ENCODE data around the gene CYP26A1.
A peak's percentile ranks its signal among the peaks of the same experiment; 100 is the strongest.

The CYP26A1 gene, protein sequence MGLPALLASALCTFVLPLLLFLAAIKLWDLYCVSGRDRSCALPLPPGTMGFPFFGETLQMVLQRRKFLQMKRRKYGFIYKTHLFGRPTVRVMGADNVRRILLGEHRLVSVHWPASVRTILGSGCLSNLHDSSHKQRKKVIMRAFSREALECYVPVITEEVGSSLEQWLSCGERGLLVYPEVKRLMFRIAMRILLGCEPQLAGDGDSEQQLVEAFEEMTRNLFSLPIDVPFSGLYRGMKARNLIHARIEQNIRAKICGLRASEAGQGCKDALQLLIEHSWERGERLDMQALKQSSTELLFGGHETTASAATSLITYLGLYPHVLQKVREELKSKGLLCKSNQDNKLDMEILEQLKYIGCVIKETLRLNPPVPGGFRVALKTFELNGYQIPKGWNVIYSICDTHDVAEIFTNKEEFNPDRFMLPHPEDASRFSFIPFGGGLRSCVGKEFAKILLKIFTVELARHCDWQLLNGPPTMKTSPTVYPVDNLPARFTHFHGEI

GRCh38 chr10:93073539-93074146 is at the start of gene CYP26A1:
TSS of gene CYP26A1 (plus strand) at chr10:93073893. CDS start at chr10:93073935, 42 bp downstream.
- peak within 1 kb of the TSS; percentile 65 for H3K4me3 Mint-ChIP-seq
- H3K4me1 Mint-ChIP-seq (ENCODE audit: low read depth) = peaks cover 28% of the 10 kb centered on the region
- peaks cover 44% of the 10 kb centered on the region for H3K27me3 Mint-ChIP-seq
- H3K27ac Mint-ChIP-seq = no peak within 1 kb of the TSS
- no peaks in the 10 kb centered on the region for H3K36me3 Mint-ChIP-seq
- H3K9me3 Mint-ChIP-seq (ENCODE audit: low read depth) = no peaks in the 10 kb centered on the region

- Mint-ChIP-seq H3K9me3 (ENCODE audit: low read depth) (no peaks in the 10 kb centered on the region), H3K36me3 (peaks cover 14% of the 10 kb centered on the region), H3K4me1 (ENCODE audit: low read depth) (no peaks in the 10 kb centered on the region), H3K27me3 (no peaks in the 10 kb centered on the region), H3K4me3 (no peak overlapping the region), H3K27ac (no peak overlapping the region)
Measured at GRCh38 chr10:93026072-93026471, 47.6 kb upstream of the CYP26A1 start.

DNA sequence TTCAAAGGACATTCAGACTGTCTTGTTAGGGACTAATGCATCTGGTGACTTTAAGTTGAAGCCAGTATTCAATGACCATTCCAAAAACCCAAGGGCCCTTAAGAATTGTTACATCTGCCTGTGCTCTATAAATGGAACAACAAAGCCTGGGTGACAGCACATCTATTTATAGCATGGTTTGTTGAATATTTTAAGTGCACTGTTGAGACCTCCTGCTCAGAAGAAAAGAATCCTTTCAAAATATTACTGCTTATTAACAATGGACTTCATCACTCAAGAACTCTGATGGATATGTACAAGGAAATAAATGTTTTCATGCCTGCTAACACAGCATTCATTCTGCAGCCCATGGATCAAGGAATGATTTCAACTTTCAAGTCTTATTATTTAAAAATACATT is 46.2 kb upstream of the CYP26A1 start:
- Mint-ChIP-seq H3K27ac (no peak overlapping the region), H3K4me1 (ENCODE audit: low read depth) (no peaks in the 10 kb centered on the region), H3K4me3 (no peak overlapping the region), H3K9me3 (ENCODE audit: low read depth) (no peaks in the 10 kb centered on the region), H3K27me3 (no peaks in the 10 kb centered on the region), H3K36me3 (peaks cover 15% of the 10 kb centered on the region)

- Mint-ChIP-seq H3K9me3 (ENCODE audit: low read depth) (no peaks in the 10 kb centered on the region), H3K27ac (no peak overlapping the region), H3K27me3 (no peaks in the 10 kb centered on the region), H3K36me3 (peaks cover 15% of the 10 kb centered on the region), H3K4me1 (ENCODE audit: low read depth) (no peaks in the 10 kb centered on the region), H3K4me3 (no peak overlapping the region)
Measured at GRCh38 chr10:93028883-93029282, 44.8 kb upstream of the CYP26A1 start.

GRCh38 chr10:93030409-93030808 is 43.3 kb upstream of the CYP26A1 start:
- Mint-ChIP-seq H3K4me1 (ENCODE audit: low read depth) (no peaks in the 10 kb centered on the region), H3K27me3 (no peaks in the 10 kb centered on the region), H3K27ac (no peak overlapping the region), H3K4me3 (no peak overlapping the region), H3K9me3 (ENCODE audit: low read depth) (no peaks in the 10 kb centered on the region), H3K36me3 (peaks cover 15% of the 10 kb centered on the region)

DNA sequence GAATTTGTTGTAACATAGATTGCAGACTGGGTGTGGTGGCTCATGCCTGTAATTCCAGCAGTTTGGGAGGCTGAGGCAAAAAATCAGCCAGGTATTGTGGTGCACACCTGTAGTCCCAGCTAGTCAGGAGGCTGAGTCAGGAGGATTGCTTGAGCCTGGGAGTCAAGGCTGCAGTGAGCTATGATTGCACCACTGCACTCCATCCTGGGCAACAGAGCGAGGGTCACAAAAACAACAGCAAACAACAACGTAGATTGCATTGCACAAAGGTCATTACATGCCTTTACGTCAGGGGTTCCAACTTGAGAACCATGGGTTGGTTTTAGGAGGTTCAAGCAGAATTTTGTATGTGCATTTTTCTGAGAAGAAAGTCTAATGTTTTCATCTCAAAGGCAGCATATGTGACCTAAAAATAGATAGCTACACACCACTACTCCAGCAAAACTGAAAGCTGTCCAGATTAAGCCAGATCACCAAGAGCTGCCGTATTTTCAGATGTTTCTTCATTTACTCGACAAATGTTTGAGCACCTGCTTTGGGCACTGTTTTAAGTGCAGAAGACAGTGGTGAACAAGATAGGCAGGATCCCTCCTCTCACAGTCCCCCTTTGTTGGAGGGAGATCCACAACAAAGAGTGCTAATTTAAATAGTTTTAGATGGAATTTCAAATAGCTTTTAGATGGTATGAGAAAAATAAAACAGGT is 41.4 kb upstream of the CYP26A1 start:
- H3K27ac Mint-ChIP-seq = no peak overlapping the region
- H3K9me3 Mint-ChIP-seq (ENCODE audit: low read depth) = no peaks in the 10 kb centered on the region
- H3K36me3 Mint-ChIP-seq = peaks cover 11% of the 10 kb centered on the region

GRCh38 chr10:93032809-93033137 is 40.9 kb upstream of the CYP26A1 start:
- Mint-ChIP-seq H3K27me3 (no peaks in the 10 kb centered on the region), H3K9me3 (ENCODE audit: low read depth) (no peaks in the 10 kb centered on the region), H3K4me1 (ENCODE audit: low read depth) (no peaks in the 10 kb centered on the region), H3K27ac (no peak overlapping the region), H3K4me3 (no peak overlapping the region), H3K36me3 (peaks cover 6% of the 10 kb centered on the region)

More for the DNA sequence above, 41.4 kb upstream of the CYP26A1 start:
- no peaks in the 10 kb centered on the region for H3K27me3 Mint-ChIP-seq
- no peaks in the 10 kb centered on the region for H3K4me1 Mint-ChIP-seq (ENCODE audit: low read depth)
- H3K4me3 Mint-ChIP-seq = no peak overlapping the region

GRCh38 chr10:93034426-93034825 is 39.3 kb upstream of the CYP26A1 start:
- no peaks in the 10 kb centered on the region for H3K27me3 Mint-ChIP-seq
- H3K9me3 Mint-ChIP-seq (ENCODE audit: low read depth) = no peaks in the 10 kb centered on the region
- H3K4me1 Mint-ChIP-seq (ENCODE audit: low read depth) = no peaks in the 10 kb centered on the region
- H3K4me3 Mint-ChIP-seq = no peak overlapping the region
- H3K27ac Mint-ChIP-seq = no peak overlapping the region
- H3K36me3 Mint-ChIP-seq = peaks cover 4% of the 10 kb centered on the region

- Mint-ChIP-seq H3K27ac (no peak overlapping the region), H3K4me1 (ENCODE audit: low read depth) (no peaks in the 10 kb centered on the region), H3K36me3 (peaks cover 20% of the 10 kb centered on the region), H3K27me3 (no peaks in the 10 kb centered on the region), H3K9me3 (ENCODE audit: low read depth) (no peaks in the 10 kb centered on the region), H3K4me3 (no peak overlapping the region)
Measured at GRCh38 chr10:93039110-93039509, 34.6 kb upstream of the CYP26A1 start.

DNA sequence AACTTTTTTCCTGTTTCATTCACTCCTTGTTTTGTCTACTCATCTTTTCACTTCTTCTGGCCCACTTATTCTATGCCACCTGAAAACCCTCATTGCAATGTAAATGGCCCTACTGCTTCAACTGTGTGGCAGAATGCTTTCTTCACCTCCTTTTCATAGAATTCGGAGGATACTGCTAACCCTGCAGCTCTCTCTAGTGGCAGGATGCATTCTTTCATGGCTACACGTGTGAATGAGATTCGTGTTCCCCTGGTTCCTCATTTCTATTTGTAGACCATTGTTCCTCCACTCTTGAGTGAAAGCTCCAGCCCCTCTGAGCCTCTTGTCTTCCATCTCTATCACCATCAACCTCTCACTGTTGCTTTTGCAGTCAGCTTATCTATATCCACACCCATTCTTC is 34.0 kb upstream of the CYP26A1 start:
- H3K4me3 Mint-ChIP-seq = no peak overlapping the region
- no peak overlapping the region for H3K27ac Mint-ChIP-seq
- no peaks in the 10 kb centered on the region for H3K27me3 Mint-ChIP-seq
- no peaks in the 10 kb centered on the region for H3K4me1 Mint-ChIP-seq (ENCODE audit: low read depth)
- peaks cover 20% of the 10 kb centered on the region for H3K36me3 Mint-ChIP-seq
- no peaks in the 10 kb centered on the region for H3K9me3 Mint-ChIP-seq (ENCODE audit: low read depth)

DNA sequence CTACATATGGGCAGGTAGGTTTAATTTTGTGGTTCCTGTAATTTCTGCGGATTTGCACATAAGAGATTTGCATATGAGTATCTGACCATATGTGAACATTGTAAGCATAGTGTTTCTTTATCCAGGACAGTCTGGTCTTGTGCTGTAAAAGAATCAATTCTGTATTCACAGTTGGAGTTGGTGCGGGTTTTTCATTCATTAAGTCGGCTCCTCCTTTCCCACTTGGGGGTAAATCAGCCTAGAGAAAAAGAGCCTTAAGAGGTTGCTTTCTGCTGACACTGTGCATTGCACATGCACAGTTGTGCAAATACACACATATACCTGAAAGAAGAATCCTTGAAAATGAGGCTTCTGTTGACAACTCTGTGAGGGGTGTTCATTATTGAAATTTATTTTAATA is 19.2 kb upstream of the CYP26A1 start:
- Mint-ChIP-seq H3K27me3 (no peaks in the 10 kb centered on the region), H3K27ac (no peak overlapping the region), H3K36me3 (peaks cover 21% of the 10 kb centered on the region), H3K4me3 (no peak overlapping the region), H3K9me3 (ENCODE audit: low read depth) (no peaks in the 10 kb centered on the region), H3K4me1 (ENCODE audit: low read depth) (no peaks in the 10 kb centered on the region)

GRCh38 chr10:93058139-93058538 is 15.6 kb upstream of the CYP26A1 start:
- no peak overlapping the region for H3K27ac Mint-ChIP-seq
- no peak overlapping the region for H3K4me3 Mint-ChIP-seq
- H3K9me3 Mint-ChIP-seq (ENCODE audit: low read depth) = no peaks in the 10 kb centered on the region
- H3K4me1 Mint-ChIP-seq (ENCODE audit: low read depth) = peaks cover 15% of the 10 kb centered on the region
- peaks cover 18% of the 10 kb centered on the region for H3K36me3 Mint-ChIP-seq
- H3K27me3 Mint-ChIP-seq = peaks cover 7% of the 10 kb centered on the region

DNA sequence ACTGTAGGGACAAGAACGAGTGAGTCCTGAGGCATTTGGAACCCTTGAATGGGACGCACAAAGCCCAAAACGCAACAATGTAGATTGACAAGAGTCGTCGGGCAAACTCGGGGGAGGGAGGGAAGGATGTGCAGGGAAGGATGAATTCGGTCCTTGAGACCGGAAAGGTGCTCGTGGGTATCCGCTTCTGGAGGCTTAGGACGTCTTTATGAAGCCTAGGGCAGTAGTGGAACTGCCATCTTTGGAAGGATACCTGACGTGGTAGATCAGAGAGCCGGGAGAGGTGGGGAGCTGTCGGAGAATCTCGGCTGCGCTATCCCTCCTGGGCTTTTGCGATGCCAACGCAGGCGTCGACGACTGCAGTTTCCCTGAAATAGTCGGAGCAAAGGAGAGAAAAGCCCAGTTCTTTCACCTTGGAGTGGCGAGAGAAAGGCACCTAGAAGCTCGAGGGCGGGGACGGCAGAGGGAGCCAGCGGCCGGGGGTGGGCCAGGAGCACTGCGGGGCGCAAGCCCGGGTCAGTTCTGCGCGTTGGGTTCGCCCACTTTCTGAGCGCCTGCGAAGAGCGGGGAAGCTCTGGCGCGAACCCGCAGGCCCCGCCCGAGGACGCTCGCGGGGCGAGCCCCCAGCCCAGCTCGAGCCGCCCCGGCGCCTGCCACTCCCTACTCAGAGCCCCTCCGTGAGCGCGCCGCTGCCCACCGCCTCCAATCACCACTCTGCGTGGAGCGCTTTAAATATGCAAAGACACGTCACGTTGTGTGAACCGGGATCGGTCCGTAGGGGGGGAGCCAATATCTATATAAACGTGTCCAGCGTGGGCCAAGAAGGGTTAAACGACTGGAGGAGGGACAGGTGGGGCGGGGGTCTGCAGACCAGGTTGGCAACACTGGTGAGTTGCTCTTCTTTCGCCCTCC is 13.5 kb upstream of the CYP26A1 start, which contains the start of gene CYP26C1:
CYP26C1 (plus strand) TSS at position 824 of the 912 bp plus-strand sequence. CDS start 466 bp downstream, outside the sequence.
- peak within 1 kb of the TSS; percentile 46 for H3K4me3 Mint-ChIP-seq
- H3K9me3 Mint-ChIP-seq (ENCODE audit: low read depth) = no peaks in the 10 kb centered on the region
- H3K27ac Mint-ChIP-seq = no peak within 1 kb of the TSS
- peaks cover 15% of the 10 kb centered on the region for H3K27me3 Mint-ChIP-seq
- peaks cover 19% of the 10 kb centered on the region for H3K4me1 Mint-ChIP-seq (ENCODE audit: low read depth)
- H3K36me3 Mint-ChIP-seq = peaks cover 18% of the 10 kb centered on the region

- H3K4me3 Mint-ChIP-seq = no peak overlapping the region
- H3K36me3 Mint-ChIP-seq = peaks cover 18% of the 10 kb centered on the region
- H3K4me1 Mint-ChIP-seq (ENCODE audit: low read depth) = peaks cover 23% of the 10 kb centered on the region
- no peak overlapping the region for H3K27ac Mint-ChIP-seq
- no peaks in the 10 kb centered on the region for H3K9me3 Mint-ChIP-seq (ENCODE audit: low read depth)
- H3K27me3 Mint-ChIP-seq = peaks cover 19% of the 10 kb centered on the region
Measured at GRCh38 chr10:93060887-93061593, 12.7 kb upstream of the CYP26A1 start.

Data from activated naive CD8-positive, alpha-beta T cell (primary cell).